BJ (cell line): ENCODE measurements around the gene FAHD1. TPM values are rescaled to one million over a fixed set of nuclear protein-coding genes. Genes with fewer than 3 reads are reported as not detected.
A peak's percentile ranks its signal among the peaks of the same experiment; 100 is the strongest.

ENCODE experiments used
- CTCF ChIA-PET: fragments of 350-600 bp; formaldehyde crosslinking; extraction: SDS; loops from one replicate; lab custom pipeline; 2021; ENCODE audit warnings: antibody characterized with exemption, inconsistent platforms; lab: Yijun Ruan, JAX
- POLR2A ChIA-PET: fragments of 300-600 bp; sonication (Branson Sonifier 250); formaldehyde crosslinking; extraction: SDS; loops from one replicate; lab custom pipeline; 2021; ENCODE audit warnings: antibody characterized with exemption; lab: Charles Lee
- DNase-seq: peaks from one replicate; pipeline ENCODE4 v3.0.0-alpha.2; 2011; ENCODE audit warnings: low read depth
- H3K27me3 ChIP-seq: 2 replicates; pipeline ENCODE4 v1.6.0; 2011; ENCODE audit warnings: low read length; ENCODE audit not compliant: control insufficient read depth, insufficient read depth
- H3K36me3 ChIP-seq: 2 replicates; pipeline ENCODE4 v1.5.1; 2011; ENCODE audit warnings: low read length; ENCODE audit not compliant: control insufficient read depth, insufficient read depth
- H3K4me3 ChIP-seq: 2 replicates; pipeline ENCODE4 v1.5.1; 2011; ENCODE audit warnings: low read depth, mild to moderate bottlenecking, control low read depth, low read length
- polyA minus RNA-seq: library from RNA; depleted of rRNA, polyadenylated mRNA; stranded (reverse); fragments of >200 nt; gene quantifications from 2 replicates; pipeline ENCODE4 v1.2.3, GENCODE V29; 2011; rRNA and poly(A)+ RNA removed
- polyA plus RNA-seq: library from polyadenylated mRNA; depleted of rRNA; stranded (reverse); fragments of >200 nt; gene quantifications from 2 replicates; pipeline ENCODE4 v1.2.3, GENCODE V29; 2011; rRNA removed
- TF ChIP-seq, protein P1 (sequence below): IDR thresholded peaks from 2 replicates; pipeline ENCODE4 v1.5.1; 2011; ENCODE audit warnings: low read depth, mild to moderate bottlenecking, control low read depth, inconsistent platforms, low read length, moderate library complexity; ENCODE audit not compliant: insufficient read depth

The FAHD1 gene
- 52.5 and 53.1 TPM in 2 replicates for polyA plus RNA-seq
- polyA minus RNA-seq = 12.8 and 18.3 TPM in 2 replicates

GRCh38 chr16:1826691-1827573, at the start of gene FAHD1, which contains the start of gene HAGH:
TSS of gene FAHD1 (plus strand) at chr16:1827206. CDS start at chr16:1827239, 33 bp downstream.
TSS of gene HAGH (minus strand) at chr16:1826825. CDS start at chr16:1826787, 38 bp downstream.
- TF ChIP-seq, protein P1, sequence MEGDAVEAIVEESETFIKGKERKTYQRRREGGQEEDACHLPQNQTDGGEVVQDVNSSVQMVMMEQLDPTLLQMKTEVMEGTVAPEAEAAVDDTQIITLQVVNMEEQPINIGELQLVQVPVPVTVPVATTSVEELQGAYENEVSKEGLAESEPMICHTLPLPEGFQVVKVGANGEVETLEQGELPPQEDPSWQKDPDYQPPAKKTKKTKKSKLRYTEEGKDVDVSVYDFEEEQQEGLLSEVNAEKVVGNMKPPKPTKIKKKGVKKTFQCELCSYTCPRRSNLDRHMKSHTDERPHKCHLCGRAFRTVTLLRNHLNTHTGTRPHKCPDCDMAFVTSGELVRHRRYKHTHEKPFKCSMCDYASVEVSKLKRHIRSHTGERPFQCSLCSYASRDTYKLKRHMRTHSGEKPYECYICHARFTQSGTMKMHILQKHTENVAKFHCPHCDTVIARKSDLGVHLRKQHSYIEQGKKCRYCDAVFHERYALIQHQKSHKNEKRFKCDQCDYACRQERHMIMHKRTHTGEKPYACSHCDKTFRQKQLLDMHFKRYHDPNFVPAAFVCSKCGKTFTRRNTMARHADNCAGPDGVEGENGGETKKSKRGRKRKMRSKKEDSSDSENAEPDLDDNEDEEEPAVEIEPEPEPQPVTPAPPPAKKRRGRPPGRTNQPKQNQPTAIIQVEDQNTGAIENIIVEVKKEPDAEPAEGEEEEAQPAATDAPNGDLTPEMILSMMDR = no peak
- POLR2A ChIA-PET = interaction anchor here (0.6 to 1.1 kb wide), 3 partner anchors 12 to 329 kb away, joined by 3 to 4 read pairs (median 3); partner anchors contain the start of gene RPS2
- DNase-seq = peak; percentile 76
- Histone ChIP-seq H3K36me3 (peaks cover 3% of the 10 kb centered on the region; the same call in 1 of the 2 replicates), H3K4me3 (peak within 1 kb of the TSS; percentile 76), H3K27me3 (no peaks in the 10 kb centered on the region)
- CTCF ChIA-PET = no interaction called here

GRCh38 chr16:1777375-1778199, 49.4 kb upstream of the FAHD1 start:
- Histone ChIP-seq H3K36me3 (peaks cover 30% of the 10 kb centered on the region), H3K27me3 (no peaks in the 10 kb centered on the region), H3K4me3 (no peak overlapping the region)
- ChIA-PET POLR2A (no interaction called here), CTCF (no interaction called here)
- TF ChIP-seq, protein P1 = no peak
- no peak for DNase-seq

GRCh38 chr16:1778200-1779179, 48.5 kb upstream of the FAHD1 start:
- POLR2A ChIA-PET = no interaction called here
- DNase-seq = no peak
- Histone ChIP-seq H3K27me3 (no peaks in the 10 kb centered on the region), H3K36me3 (peaks cover 30% of the 10 kb centered on the region), H3K4me3 (no peak overlapping the region)
- TF ChIP-seq, protein P1 = no peak
- CTCF ChIA-PET = no interaction called here

GRCh38 chr16:1779234-1779701, 47.7 kb upstream of the FAHD1 start:
- Histone ChIP-seq H3K36me3 (peaks cover 30% of the 10 kb centered on the region), H3K4me3 (no peak overlapping the region), H3K27me3 (no peaks in the 10 kb centered on the region)
- no peak for DNase-seq
- ChIA-PET CTCF (no interaction called here), POLR2A (no interaction called here)
- TF ChIP-seq, protein P1 = no peak
